ENCODE measurements around the gene TMEM150B. TPM values are rescaled to one million over a fixed set of nuclear protein-coding genes. Genes with fewer than 3 reads are reported as not detected.

The TMEM150B gene
- total and polyA plus RNA-seq, 2 donors (not counting 1 experiment from before 2014, with no cell fraction given): 1.4 TPM; not detected in 1

DNA sequence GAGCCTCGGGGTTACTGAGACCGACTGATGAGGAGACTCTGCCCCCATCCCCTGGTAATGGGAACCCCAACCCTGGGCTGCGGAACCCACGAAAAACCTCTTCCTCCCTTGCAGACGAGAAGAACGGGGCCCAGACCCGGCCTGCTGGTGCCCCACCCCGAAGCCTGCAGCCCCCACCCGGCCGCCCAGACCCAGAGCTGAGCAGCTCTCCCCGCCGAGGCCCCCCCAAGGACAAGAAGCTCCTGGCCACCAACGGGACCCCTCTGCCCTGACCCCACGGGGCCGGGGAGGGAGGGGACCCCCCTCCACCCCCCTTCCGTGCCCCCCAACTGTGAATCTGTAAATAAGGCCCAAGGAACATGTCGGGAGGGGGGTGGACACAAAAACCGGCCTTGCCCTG, 13.3 kb downstream of the TMEM150B start:
- no peak overlapping the region for H2AFZ ChIP-seq (ENCODE audit: insufficient read depth, low read depth, low read length, poor library complexity, severe bottlenecking)
- no peak overlapping the region for H3K27ac ChIP-seq (ENCODE audit: low read length in 2 of 2)
- no peaks in the 10 kb centered on the region for H3K36me3 ChIP-seq (replicated peaks in 1 of 2; ENCODE audit: control extremely low read depth in 1 of 2, control insufficient read depth in 1 of 2, extremely low read depth in 1 of 2, insufficient read depth in 2 of 2, low read length in 1 of 2)
- no peaks in the 10 kb centered on the region for H3K27me3 ChIP-seq (replicated peaks in 1 of 4; ENCODE audit: control extremely low read depth in 1 of 4, control insufficient read depth in 3 of 4, insufficient read depth in 4 of 4, low read length in 3 of 4)
- ChIA-PET POLR2A (no interaction called here), CTCF (interaction anchor here (0.7 kb wide), 1 partner anchor 10 kb away, joined by 3 read pairs; no protein-coding TSS in a partner anchor)
- no peak for TF ChIP-seq EZH2 (IDR thresholded peaks at IDR 0.05; ENCODE audit: borderline replicate concordance, insufficient read depth, low read depth, low read length, poor library complexity, severe bottlenecking)
- TF ChIP-seq, protein P1, sequence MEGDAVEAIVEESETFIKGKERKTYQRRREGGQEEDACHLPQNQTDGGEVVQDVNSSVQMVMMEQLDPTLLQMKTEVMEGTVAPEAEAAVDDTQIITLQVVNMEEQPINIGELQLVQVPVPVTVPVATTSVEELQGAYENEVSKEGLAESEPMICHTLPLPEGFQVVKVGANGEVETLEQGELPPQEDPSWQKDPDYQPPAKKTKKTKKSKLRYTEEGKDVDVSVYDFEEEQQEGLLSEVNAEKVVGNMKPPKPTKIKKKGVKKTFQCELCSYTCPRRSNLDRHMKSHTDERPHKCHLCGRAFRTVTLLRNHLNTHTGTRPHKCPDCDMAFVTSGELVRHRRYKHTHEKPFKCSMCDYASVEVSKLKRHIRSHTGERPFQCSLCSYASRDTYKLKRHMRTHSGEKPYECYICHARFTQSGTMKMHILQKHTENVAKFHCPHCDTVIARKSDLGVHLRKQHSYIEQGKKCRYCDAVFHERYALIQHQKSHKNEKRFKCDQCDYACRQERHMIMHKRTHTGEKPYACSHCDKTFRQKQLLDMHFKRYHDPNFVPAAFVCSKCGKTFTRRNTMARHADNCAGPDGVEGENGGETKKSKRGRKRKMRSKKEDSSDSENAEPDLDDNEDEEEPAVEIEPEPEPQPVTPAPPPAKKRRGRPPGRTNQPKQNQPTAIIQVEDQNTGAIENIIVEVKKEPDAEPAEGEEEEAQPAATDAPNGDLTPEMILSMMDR (IDR thresholded peaks at IDR 0.05): no peak
- ATAC-seq (ENCODE audit: low read depth) (no peak), DNase-seq (no peak)
- Mint-ChIP-seq H3K4me3 (no peak overlapping the region), H3K27me3 (no peaks in the 10 kb centered on the region), H3K4me1 (no peaks in the 10 kb centered on the region), H3K9me3 (ENCODE audit: insufficient read depth) (no peaks in the 10 kb centered on the region), H3K27ac (no peak overlapping the region)
- no peaks in the 10 kb centered on the region for H4K20me1 ChIP-seq (ENCODE audit: control insufficient read depth, insufficient read depth, low read length, poor library complexity, severe bottlenecking)
- 86% methylated on average over 8 of the region's 18 CpGs for WGBS (ENCODE audit: insufficient coverage)
- intact Hi-C loops (cut with micrococcal nuclease): no loop called here
- no peak overlapping the region for H3K9ac ChIP-seq (ENCODE audit: low read length)
- no peaks in the 10 kb centered on the region for H3K4me1 ChIP-seq (ENCODE audit: control insufficient read depth in 2 of 2, insufficient read depth in 2 of 2, low read length in 2 of 2)
- H3K9me3 ChIP-seq (ENCODE audit: control extremely low read depth in 1 of 3, control insufficient read depth in 2 of 3, insufficient read depth in 1 of 3, low read length in 2 of 3): peaks cover 0 to 8% (median 0%) of the 10 kb centered on the region in 3 donors
- H3K4me3 ChIP-seq (ENCODE audit: control extremely low read depth in 1 of 5, extremely low read depth in 1 of 5, insufficient read depth in 1 of 5, low read depth in 2 of 5, low read length in 4 of 5): no peak overlapping the region
- no peak overlapping the region for H3K4me2 ChIP-seq (replicated peaks; ENCODE audit: low read depth, low read length, poor library complexity, severe bottlenecking)
- no peaks in the 10 kb centered on the region for H3K79me2 ChIP-seq (ENCODE audit: control insufficient read depth, insufficient read depth, low read length)

DNA sequence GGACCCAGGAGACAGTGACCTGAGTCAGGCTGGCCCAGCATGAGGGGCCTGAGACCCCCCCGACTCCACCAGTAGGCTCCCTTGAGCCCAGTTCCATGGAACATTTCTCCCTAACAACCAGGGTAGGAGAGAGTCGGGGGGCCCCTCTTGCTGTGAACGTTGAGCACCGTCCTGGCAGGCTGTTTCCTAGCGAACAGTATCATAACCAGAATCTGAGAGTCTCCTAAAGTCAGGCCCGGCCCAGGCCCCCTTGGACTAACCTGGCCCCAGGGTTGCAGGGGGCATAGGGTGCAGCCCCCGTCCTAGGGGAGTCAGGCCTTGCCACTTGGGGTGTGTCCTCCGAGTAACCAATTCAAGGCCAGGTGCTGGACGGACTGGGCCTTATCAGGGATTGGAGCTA, 13.7 kb downstream of the TMEM150B start:
- Histone ChIP-seq H3K9me3 (ENCODE audit: control extremely low read depth in 1 of 3, control insufficient read depth in 2 of 3, insufficient read depth in 1 of 3, low read length in 2 of 3) (peaks cover 0 to 8% (median 0%) of the 10 kb centered on the region in 3 donors), H3K79me2 (ENCODE audit: control insufficient read depth, insufficient read depth, low read length) (no peaks in the 10 kb centered on the region), H3K4me3 (ENCODE audit: control extremely low read depth in 1 of 5, extremely low read depth in 1 of 5, insufficient read depth in 1 of 5, low read depth in 2 of 5, low read length in 4 of 5) (no peak overlapping the region), H3K4me2 (replicated peaks; ENCODE audit: low read depth, low read length, poor library complexity, severe bottlenecking) (no peak overlapping the region), H3K27ac (ENCODE audit: low read length in 2 of 2) (no peak overlapping the region), H2AFZ (ENCODE audit: insufficient read depth, low read depth, low read length, poor library complexity, severe bottlenecking) (no peak overlapping the region), H3K4me1 (ENCODE audit: control insufficient read depth in 2 of 2, insufficient read depth in 2 of 2, low read length in 2 of 2) (no peaks in the 10 kb centered on the region), H4K20me1 (ENCODE audit: control insufficient read depth, insufficient read depth, low read length, poor library complexity, severe bottlenecking) (no peaks in the 10 kb centered on the region), H3K9ac (ENCODE audit: low read length) (no peak overlapping the region), H3K36me3 (replicated peaks in 1 of 2; ENCODE audit: control extremely low read depth in 1 of 2, control insufficient read depth in 1 of 2, extremely low read depth in 1 of 2, insufficient read depth in 2 of 2, low read length in 1 of 2) (no peaks in the 10 kb centered on the region), H3K27me3 (replicated peaks in 1 of 4; ENCODE audit: control extremely low read depth in 1 of 4, control insufficient read depth in 3 of 4, insufficient read depth in 4 of 4, low read length in 3 of 4) (no peaks in the 10 kb centered on the region)
- no peaks in the 10 kb centered on the region for H3K4me1 Mint-ChIP-seq
- H3K9me3 Mint-ChIP-seq (ENCODE audit: insufficient read depth): no peaks in the 10 kb centered on the region
- H3K27me3 Mint-ChIP-seq: no peaks in the 10 kb centered on the region
- intact Hi-C loops (cut with micrococcal nuclease): no loop called here
- DNase-seq (no peak), ATAC-seq (ENCODE audit: low read depth) (no peak)
- TF ChIP-seq, protein P1 (IDR thresholded peaks at IDR 0.05): no peak
- no peak for TF ChIP-seq EZH2 (IDR thresholded peaks at IDR 0.05; ENCODE audit: borderline replicate concordance, insufficient read depth, low read depth, low read length, poor library complexity, severe bottlenecking)
- WGBS (ENCODE audit: insufficient coverage): 86% methylated on average over 9 of the region's 9 CpGs
- H3K4me3 Mint-ChIP-seq: no peak overlapping the region
- CTCF ChIA-PET: no interaction called here
- H3K27ac Mint-ChIP-seq: no peak overlapping the region
- POLR2A ChIA-PET: no interaction called here
